PC-3 (cell line): Measurements from ENCODE around the gene HNRNPA3. TPM values are rescaled to one million over a fixed set of nuclear protein-coding genes. Genes with fewer than 3 reads are reported as not detected.

Experiments
- ATAC-seq: fragments of 200-7000 bp; cut with Tn5 transposase; 2 replicates; pipeline ENCODE4 v1.9.1; 2020; ENCODE audit warnings: mild to moderate bottlenecking, moderate library complexity
- BruUV-seq: library from RNA; stranded (reverse); fragments of 400-500 nt; replicated peaks from 2 replicates; lab custom pipeline; 2021; lab: Mats Ljungman, UMichigan
- CTCF ChIA-PET: fragments of 300-600 bp; sonication (Branson Sonifier 250); formaldehyde crosslinking; loops from one replicate; lab custom pipeline; 2022; ENCODE audit warnings: antibody characterized with exemption; lab: Charles Lee
- POLR2A ChIA-PET: fragments of 300-600 bp; sonication (Branson Sonifier 250); formaldehyde crosslinking; loops from one replicate; lab custom pipeline; 2022; ENCODE audit warnings: antibody characterized with exemption; ENCODE audit not compliant: unreplicated experiment; lab: Charles Lee
- DNase-seq: peaks from one replicate; pipeline ENCODE4 v3.0.0-alpha.2; 2015
- H2AFZ ChIP-seq: fragments of 300-600 bp; sonication (generic); 2 replicates; pipeline ENCODE4 v1.6.0; 2016; ENCODE audit warnings: antibody characterized with exemption, low read length
- H3F3A ChIP-seq: fragments of 300-600 bp; sonication (generic); one replicate; pipeline ENCODE4 v1.6.0; 2017; ENCODE audit warnings: antibody characterized with exemption, low read length, control low read depth, mild to moderate bottlenecking; ENCODE audit not compliant: unreplicated experiment
- H3K27ac ChIP-seq: fragments of 300-600 bp; sonication (generic); 2 replicates; pipeline ENCODE4 v1.5.1; 2016; ENCODE audit warnings: mild to moderate bottlenecking, low read length
- H3K27me3 ChIP-seq: fragments of 300-600 bp; sonication (generic); 2 replicates; pipeline ENCODE4 v1.6.1; 2016; ENCODE audit warnings: low read length, mixed read lengths
- H3K36me3 ChIP-seq: fragments of 300-600 bp; sonication (generic); 2 replicates; pipeline ENCODE4 v1.6.1; 2016; ENCODE audit warnings: low read depth, mixed run types, low read length, mixed read lengths
- H3K4me1 ChIP-seq: fragments of 300-600 bp; sonication (generic); 2 replicates; pipeline ENCODE4 v1.5.1; 2016; ENCODE audit warnings: low read length; ENCODE audit not compliant: insufficient read depth
- H3K4me2 ChIP-seq: fragments of 300-600 bp; sonication (generic); 2 replicates; pipeline ENCODE4 v1.6.0; 2016; ENCODE audit warnings: low read length
- H3K4me3 ChIP-seq: fragments of 300-600 bp; sonication (generic); 2 replicates; pipeline ENCODE4 v1.5.1; 2016; ENCODE audit warnings: mild to moderate bottlenecking, low read length, mixed read lengths
- H3K79me2 ChIP-seq: fragments of 300-600 bp; sonication (generic); 2 replicates; pipeline ENCODE4 v1.6.1; 2017; ENCODE audit warnings: low read length, mixed read lengths
- H3K9ac ChIP-seq: fragments of 300-600 bp; sonication (generic); 2 replicates; pipeline ENCODE4 v1.6.0; 2016; ENCODE audit warnings: mild to moderate bottlenecking, low read length
- H3K9me2 ChIP-seq: fragments of 300-600 bp; sonication (generic); replicated peaks from 2 replicates; pipeline ENCODE4 v1.6.1; 2016; ENCODE audit warnings: mixed run types, low read length, mixed read lengths
- H3K9me3 ChIP-seq: fragments of 300-600 bp; sonication (generic); 2 replicates; pipeline ENCODE4 v1.6.1; 2016; ENCODE audit warnings: low read length, mixed read lengths
- H4K20me1 ChIP-seq: fragments of 300-600 bp; sonication (generic); 2 replicates; pipeline ENCODE4 v1.6.1; 2016; ENCODE audit warnings: low read length, mixed read lengths
- EZH2 ChIP-seq: fragments of 300-600 bp; sonication (generic); IDR thresholded peaks from one replicate; pipeline ENCODE4 v1.6.1; 2017; ENCODE audit warnings: antibody characterized with exemption, mild to moderate bottlenecking, low read length; ENCODE audit not compliant: unreplicated experiment
- EZH2phosphoT487 ChIP-seq: fragments of 300-600 bp; sonication (generic); IDR thresholded peaks from 2 replicates; pipeline ENCODE4 v1.6.1; 2018; ENCODE audit warnings: mild to moderate bottlenecking, antibody characterized with exemption, low read length, borderline replicate concordance
- intact Hi-C: fragments of 100-400 bp; cut with micrococcal nuclease; formaldehyde crosslinking; loops from 2 replicates; pipeline ENCODE4 v1.9.0; 2023
- total RNA-seq: library from RNA; depleted of rRNA; stranded (reverse); fragments of >200 nt; gene quantifications from 2 replicates; pipeline ENCODE4 v1.2.3, GENCODE V29; 2014
- TF ChIP-seq, protein P1 (sequence below): fragments of 300-600 bp; sonication (generic); conservative IDR thresholded peaks from 2 replicates; pipeline ENCODE4 v1.5.1; 2017; ENCODE audit warnings: antibody characterized with exemption, low read depth, mild to moderate bottlenecking, low read length

The HNRNPA3 gene
- total RNA-seq, 1 experiment from 2014 or later, result 50.3 TPM

DNA sequence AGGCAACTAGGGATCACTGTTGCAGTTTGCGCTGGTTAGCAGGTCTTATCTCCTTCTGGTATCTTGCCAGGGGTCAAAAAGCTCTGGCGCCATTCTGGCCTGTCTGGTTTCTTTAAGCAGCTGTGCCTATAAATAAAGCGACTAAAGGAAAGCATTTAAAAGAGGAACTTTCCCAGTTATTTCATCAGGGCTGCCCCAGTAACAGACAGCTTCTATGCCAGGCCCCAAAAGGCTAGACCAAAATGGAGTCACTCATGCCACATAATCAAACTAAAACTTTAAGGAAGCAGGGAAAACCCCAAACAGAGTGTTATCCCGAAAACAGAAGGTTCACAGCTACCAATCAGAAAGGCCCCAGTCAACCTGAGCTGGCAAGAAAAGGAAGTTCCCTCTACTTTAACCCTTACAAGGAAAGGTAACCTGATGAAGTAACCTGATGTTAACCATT, 41.2 kb upstream of the HNRNPA3 start:
- intact Hi-C loops, result no loop called here
- Histone ChIP-seq H3K4me2 (peak overlapping the region; percentile 1; the same call in 1 of the 2 replicates), H3K27ac (0 out of 2 replicates have a peak overlapping the region, but pooled peaks have one; percentile 55), H3K4me1 (peaks cover 52% of the 10 kb centered on the region), H3K9me2 (no peaks in the 10 kb centered on the region), H3K36me3 (no peaks in the 10 kb centered on the region), H3K79me2 (no peaks in the 10 kb centered on the region), H3K9ac (no peak overlapping the region), H2AFZ (0 out of 2 replicates have a peak overlapping the region, but pooled peaks have one; percentile 20), H3K27me3 (no peaks in the 10 kb centered on the region), H3K4me3 (no peak overlapping the region), H4K20me1 (no peaks in the 10 kb centered on the region), H3F3A (peaks cover 6% of the 10 kb centered on the region), H3K9me3 (no peaks in the 10 kb centered on the region)
- ATAC-seq (no peak), DNase-seq (peak; percentile 48)
- no TSS peak for BruUV-seq
- TF ChIP-seq, protein P1, sequence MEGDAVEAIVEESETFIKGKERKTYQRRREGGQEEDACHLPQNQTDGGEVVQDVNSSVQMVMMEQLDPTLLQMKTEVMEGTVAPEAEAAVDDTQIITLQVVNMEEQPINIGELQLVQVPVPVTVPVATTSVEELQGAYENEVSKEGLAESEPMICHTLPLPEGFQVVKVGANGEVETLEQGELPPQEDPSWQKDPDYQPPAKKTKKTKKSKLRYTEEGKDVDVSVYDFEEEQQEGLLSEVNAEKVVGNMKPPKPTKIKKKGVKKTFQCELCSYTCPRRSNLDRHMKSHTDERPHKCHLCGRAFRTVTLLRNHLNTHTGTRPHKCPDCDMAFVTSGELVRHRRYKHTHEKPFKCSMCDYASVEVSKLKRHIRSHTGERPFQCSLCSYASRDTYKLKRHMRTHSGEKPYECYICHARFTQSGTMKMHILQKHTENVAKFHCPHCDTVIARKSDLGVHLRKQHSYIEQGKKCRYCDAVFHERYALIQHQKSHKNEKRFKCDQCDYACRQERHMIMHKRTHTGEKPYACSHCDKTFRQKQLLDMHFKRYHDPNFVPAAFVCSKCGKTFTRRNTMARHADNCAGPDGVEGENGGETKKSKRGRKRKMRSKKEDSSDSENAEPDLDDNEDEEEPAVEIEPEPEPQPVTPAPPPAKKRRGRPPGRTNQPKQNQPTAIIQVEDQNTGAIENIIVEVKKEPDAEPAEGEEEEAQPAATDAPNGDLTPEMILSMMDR, result no peak
- TF ChIP-seq EZH2phosphoT487, result no peak
- TF ChIP-seq EZH2, result no peak
- ChIA-PET CTCF (no interaction called here), POLR2A (no interaction called here)

DNA sequence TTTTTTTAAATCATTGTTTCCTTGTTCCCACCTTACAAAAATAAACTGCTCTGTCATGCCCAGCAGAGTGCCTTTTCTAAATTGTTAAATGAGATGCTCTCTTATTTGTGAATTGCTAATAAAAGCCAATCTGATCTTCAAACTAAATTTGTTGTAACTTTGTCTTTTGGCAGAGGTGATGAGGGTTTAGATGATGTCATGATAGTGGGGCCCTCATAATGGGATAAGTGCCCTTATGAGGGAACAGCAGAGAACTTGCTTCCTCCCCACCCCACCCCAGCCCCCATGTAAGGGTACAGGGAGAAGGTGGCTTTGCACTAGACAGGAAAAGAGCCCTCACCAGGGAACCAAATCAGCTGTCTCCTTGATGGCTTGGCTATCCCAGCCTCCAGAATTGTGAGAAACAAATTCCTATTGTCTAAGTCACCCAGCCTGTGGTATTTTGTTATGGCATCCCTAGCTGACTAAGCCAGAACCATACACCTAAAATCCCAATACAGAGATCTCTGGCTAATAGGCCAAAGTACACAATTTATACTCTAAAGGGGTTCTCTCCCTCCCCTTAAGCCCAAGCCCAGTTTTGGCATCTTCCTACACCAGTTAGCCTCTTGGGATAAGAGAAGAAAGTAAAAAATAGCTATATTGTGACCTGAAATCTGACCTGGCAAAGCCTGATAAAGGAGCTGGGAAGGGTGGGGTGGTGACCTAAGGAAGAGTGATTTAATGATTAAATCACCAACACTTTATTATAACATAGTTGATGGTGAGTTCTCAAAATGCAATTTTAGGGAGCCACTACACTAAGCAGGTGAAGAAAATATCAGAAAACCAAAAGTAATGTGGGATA, 40.3 kb upstream of the HNRNPA3 start:
- Histone ChIP-seq H4K20me1 (no peaks in the 10 kb centered on the region), H3K79me2 (no peaks in the 10 kb centered on the region), H3K9ac (no peak overlapping the region), H3F3A (peaks cover 6% of the 10 kb centered on the region), H3K4me2 (peak overlapping the region; percentile 70), H3K4me1 (peaks cover 49% of the 10 kb centered on the region), H3K9me2 (no peaks in the 10 kb centered on the region), H3K4me3 (peak overlapping the region; percentile 22; the same call in 1 of the 2 replicates), H3K36me3 (no peaks in the 10 kb centered on the region), H2AFZ (no peak overlapping the region), H3K27me3 (no peaks in the 10 kb centered on the region), H3K9me3 (no peaks in the 10 kb centered on the region), H3K27ac (peak overlapping the region; percentile 55)
- DNase-seq (peak; percentile 94), ATAC-seq (peak; percentile 92)
- POLR2A ChIA-PET, result interaction anchor here (0.6 kb wide), 1 partner anchor 27 kb away, joined by 4 read pairs; no protein-coding TSS in a partner anchor
- TF ChIP-seq, protein P1, result no peak
- no peak for TF ChIP-seq EZH2
- no peak for TF ChIP-seq EZH2phosphoT487
- intact Hi-C loops, result no loop called here
- BruUV-seq, result no TSS peak
- CTCF ChIA-PET, result interaction anchor here (0.6 kb wide), 1 partner anchor 973 kb away, joined by 3 read pairs; no protein-coding TSS in a partner anchor
